Measurements from ENCODE around the gene GALNT10.

The GALNT10 gene

DNA sequence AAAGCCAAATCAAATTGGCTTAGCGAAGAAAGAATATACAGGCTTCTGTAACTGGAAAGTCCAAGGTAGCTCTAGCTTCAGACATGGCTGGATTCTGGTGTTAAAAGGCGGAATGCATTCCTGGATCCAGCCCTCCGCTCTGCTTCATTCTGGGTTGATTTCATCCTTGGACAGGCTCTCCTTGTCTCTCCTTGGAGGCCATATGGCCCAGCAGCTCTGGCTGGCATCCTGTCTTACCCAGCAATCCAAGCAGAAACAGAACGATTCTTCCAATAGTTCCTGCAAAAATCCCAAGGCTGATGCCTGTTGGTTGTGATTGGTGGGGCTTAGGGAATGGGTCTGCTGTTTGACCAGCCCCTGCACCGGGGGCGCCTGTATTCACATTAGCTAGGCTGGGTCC is 218.3 kb downstream of the GALNT10 start:
- no peak for DNase-seq (ENCODE audit: low read depth)

- DNase-seq (ENCODE audit: low read depth), result no peak
These were observed 218.8 kb downstream of the GALNT10 start for GRCh38 chr5:154409230-154409840.

- DNase-seq (ENCODE audit: low read depth), result no peak
These were observed 219.5 kb downstream of the GALNT10 start for GRCh38 chr5:154410008-154410407.

GRCh38 chr5:154410786-154411185 is 220.3 kb downstream of the GALNT10 start:
- no peak for DNase-seq (ENCODE audit: low read depth)

DNA sequence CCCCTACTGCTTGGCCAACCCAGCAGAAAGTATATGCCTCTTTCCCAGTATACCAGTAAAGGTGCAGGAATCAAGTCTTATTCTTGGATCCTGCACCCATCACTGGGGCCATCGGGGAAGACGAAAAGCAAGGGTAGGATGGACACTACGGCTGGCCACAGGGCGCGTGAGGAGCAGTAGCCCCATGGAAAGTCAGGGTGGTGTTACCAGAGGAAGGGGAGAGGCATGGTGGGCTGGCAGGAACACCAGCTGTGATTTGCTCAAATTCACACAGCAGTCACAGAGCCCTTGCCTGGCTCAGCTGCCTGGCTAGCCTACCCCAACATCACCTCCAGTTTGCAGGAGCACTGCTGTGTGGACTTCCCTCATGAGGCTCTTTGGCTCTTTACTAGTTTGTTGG is 220.8 kb downstream of the GALNT10 start:
- DNase-seq (ENCODE audit: low read depth), result no peak

DNA sequence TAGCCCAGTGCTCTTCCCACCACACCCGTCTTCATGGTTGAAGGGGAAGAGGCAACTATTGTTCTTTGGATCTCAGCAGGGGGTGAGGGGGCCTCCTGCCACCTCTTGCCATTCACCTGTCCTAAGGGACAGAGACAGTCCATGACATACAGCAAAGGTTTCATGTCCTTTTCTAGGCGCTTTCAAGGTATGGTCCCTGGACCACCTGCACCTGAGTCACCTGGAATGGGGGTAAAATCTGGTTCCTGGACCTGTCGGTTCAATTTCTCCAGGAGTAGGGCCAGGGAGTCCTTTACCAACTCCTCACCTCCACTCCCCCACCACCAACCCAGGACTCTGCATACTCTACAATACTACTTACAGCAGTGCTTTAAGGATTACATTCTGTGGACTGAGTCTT is 221.8 kb downstream of the GALNT10 start:
- DNase-seq (ENCODE audit: low read depth), result no peak

DNA sequence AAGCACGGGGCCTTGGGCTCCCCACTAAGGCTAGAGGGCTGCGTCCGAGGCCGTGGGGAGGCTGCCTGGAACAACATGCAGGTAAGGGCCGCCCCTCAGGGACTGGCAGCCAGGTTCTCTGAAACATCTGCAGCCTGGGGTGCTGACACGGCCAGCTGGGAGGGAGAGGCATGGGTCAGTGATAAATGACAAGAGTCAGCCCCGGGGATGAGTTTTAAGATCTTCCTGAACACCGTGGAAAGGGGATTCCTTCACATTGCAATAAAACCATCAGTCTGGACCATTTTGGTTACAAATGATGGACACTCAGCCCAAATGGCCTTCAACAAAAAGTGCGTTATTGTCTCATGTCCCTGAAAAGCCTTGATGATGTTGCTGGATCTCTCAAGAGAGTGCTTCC is 222.4 kb downstream of the GALNT10 start:
- DNase-seq (ENCODE audit: low read depth), result no peak

DNA sequence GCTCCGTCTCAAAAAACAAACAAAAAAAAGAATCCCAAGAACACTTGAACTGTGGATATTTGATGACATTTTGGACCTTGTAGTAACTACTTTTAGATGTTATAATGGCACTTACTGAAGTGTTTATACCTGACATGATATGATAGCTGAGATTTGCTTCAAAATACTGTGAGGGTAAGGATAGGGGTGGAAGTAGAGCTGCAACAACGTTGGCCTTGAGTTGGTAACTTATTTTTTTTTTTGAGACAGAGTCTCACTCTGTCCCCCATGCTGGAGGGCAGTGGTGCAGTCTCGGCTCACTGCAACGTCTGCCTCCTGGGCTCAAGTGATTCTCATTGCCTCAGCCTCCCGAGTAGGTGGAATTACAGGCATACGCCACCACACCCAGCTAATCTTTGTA is 224.6 kb downstream of the GALNT10 start:
- no peak for DNase-seq (ENCODE audit: low read depth)

GRCh38 chr5:154418344-154418820 is 227.8 kb downstream of the GALNT10 start:
- no peak for DNase-seq (ENCODE audit: low read depth)

GRCh38 chr5:154419236-154419635 is 228.7 kb downstream of the GALNT10 start:
- DNase-seq (ENCODE audit: low read depth), result no peak

GRCh38 chr5:154421868-154422267 is 231.3 kb downstream of the GALNT10 start:
- no peak for DNase-seq (ENCODE audit: low read depth)

DNA sequence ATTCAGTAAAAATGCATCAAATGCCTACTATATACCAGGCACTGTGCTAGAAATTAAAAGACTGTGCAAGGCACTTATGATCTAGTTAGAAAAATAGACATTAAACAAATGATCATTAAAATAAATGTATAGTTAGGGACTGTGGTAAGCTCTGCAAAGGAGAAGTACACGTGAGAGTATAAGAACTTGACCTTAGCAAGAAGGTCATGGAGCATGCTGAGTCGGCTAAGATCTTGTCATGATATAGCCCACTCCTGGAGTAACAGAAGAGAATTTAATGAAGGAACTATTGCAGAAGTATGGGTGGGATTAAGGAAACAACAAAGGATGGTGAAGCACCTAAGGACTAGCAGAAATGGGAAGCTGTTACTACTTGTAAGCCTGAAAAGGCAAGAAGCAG is 231.8 kb downstream of the GALNT10 start:
- DNase-seq (ENCODE audit: low read depth), result no peak

GRCh38 chr5:154428208-154428607 is 237.7 kb downstream of the GALNT10 start:
- DNase-seq (ENCODE audit: low read depth), result no peak

DNA sequence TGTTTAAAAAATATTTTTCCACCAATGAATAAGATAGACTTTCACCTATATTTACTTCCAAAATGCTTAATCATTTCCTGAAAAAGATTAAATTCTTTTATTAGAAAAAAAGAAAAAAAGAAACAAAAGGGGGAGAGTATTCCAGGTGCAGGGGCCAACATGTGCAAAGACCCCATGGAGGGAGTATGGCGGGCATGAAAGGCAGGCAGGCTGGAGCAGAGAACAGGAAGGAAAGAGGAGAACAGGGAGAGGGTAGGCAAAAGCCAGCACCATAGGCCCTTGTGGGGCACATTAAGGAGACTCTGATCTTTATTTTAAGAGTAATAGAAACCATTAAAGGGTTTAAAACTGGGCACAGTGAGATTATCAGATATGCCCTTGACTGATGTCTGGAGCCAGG is 238.8 kb downstream of the GALNT10 start:
- no peak for DNase-seq (ENCODE audit: low read depth)

GRCh38 chr5:154430466-154430865 is 239.9 kb downstream of the GALNT10 start:
- DNase-seq (ENCODE audit: low read depth), result no peak

GRCh38 chr5:154430961-154431630 is 240.6 kb downstream of the GALNT10 start:
- DNase-seq (ENCODE audit: low read depth), result no peak

DNA sequence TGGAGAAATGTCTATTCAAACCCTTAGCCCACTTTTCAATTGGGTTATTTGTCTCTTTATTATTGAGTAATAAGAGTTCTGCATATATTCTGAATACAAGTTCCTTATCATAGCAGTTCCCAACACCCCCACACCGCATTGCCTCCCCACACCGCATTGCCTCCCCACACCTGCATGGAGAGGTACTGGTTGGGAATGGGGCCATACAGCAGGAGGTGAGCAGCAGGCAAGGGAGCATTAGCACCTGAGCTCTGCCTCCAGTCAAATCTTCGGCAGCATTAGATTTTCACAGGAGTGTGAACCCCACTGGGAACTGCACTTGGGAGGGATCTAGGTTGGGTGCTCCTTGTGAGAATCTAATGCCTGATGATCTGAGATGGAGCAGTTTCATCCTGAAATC is 244.7 kb downstream of the GALNT10 start:
- no peak for DNase-seq (ENCODE audit: low read depth)

- DNase-seq (ENCODE audit: low read depth), result no peak
These were observed 246.9 kb downstream of the GALNT10 start for GRCh38 chr5:154437281-154437965.

DNA sequence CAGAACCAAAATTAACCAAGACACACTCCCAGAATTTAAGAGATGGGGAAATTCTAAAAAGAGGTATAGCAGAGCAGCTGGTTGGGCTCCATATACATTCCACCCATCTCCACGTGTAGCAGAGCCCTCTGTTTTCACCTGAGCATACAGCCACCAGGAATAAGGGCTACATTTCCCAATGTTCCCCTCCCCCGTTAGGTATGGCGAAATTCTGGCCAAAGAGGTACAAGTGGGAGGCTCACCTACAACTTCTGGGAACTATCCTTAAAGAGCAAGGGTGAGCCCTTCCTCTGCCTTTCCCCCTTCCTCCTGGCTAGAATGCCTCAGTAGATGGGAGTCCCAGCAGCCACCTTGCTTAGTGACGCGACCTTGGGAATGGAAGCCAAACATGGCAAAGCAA is 250.0 kb downstream of the GALNT10 start:
- no peak for DNase-seq (ENCODE audit: low read depth)

DNA sequence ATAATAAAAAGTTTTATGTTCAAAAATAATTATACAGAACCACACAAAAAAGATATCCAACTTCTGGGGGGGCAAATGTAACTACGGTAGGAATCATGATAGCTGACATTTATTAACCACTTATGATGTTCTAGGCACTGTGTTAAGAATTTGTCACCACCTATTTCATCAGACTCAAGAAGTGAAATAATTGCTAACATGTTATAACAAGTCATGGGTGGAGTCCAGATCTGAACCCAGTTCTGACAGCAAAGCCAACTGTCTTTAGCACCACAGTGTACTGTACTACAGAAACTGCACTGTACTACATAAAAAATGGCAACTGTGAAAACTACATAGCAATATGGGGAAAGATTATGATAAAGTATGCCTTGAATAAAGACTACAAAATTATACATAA is 252.3 kb downstream of the GALNT10 start:
- no peak for DNase-seq (ENCODE audit: low read depth)

- no peak for DNase-seq (ENCODE audit: low read depth)
These were observed 254.3 kb downstream of the GALNT10 start for GRCh38 chr5:154444556-154445421.

- DNase-seq (ENCODE audit: low read depth), result peak; percentile 88
These were observed 255.1 kb downstream of the GALNT10 start, which contains the start of gene SAP30L for GRCh38 chr5:154445422-154446194. Gene SAP30L, plus strand, starts transcription at chr5:154445997. Its CDS starts 608 bp downstream, at chr5:154446605.

Data from fibroblast of the conjunctiva (primary cell).